B cell (primary cell): ENCODE measurements around the gene LHX5. TPM values are rescaled to one million over a fixed set of nuclear protein-coding genes. Genes with fewer than 3 reads are reported as not detected.

Experiments
- ATAC-seq: fragments of 200-7000 bp; cut with Tn5 transposase; one replicate; pipeline ENCODE4 v1.10.0; 2021; ENCODE audit warnings: low read depth, mild to moderate bottlenecking, moderate number of reproducible peaks, moderate library complexity
- CTCF ChIA-PET: fragments of 350-600 bp; sonication (Branson Sonifier 250); formaldehyde crosslinking; loops from one replicate; lab custom pipeline; 2021; ENCODE audit warnings: antibody characterized with exemption, inconsistent platforms; lab: Charles Lee
- POLR2A ChIA-PET: fragments of 350-600 bp; sonication (Branson Sonifier 250); formaldehyde crosslinking; loops from one replicate; lab custom pipeline; 2021; ENCODE audit warnings: antibody characterized with exemption; lab: Charles Lee
- DNase-seq: peaks from one replicate; pipeline ENCODE4 v3.0.0; 2013
- H2AFZ ChIP-seq: 2 replicates; pipeline ENCODE4 v1.6.1; 2012; ENCODE audit warnings: mild to moderate bottlenecking, low read depth, low read length; ENCODE audit not compliant: insufficient read depth, poor library complexity, severe bottlenecking
- H3K27ac ChIP-seq, 2 donors: 1 replicate in 1 of 2; 2 replicates in 1 of 2; pipeline ENCODE4 v1.5.1; 2012 to 2013; ENCODE audit warnings: low read length in 2 of 2, mild to moderate bottlenecking in 2 of 2, moderate library complexity in 1 of 2
- H3K27me3 ChIP-seq, 4 experiments: fragments of 200-600 bp in 1 of 4; sonication (generic) in 1 of 4; replicated peaks in 1 of 4; 1 replicate in 2 of 4; 2 replicates in 2 of 4; pipeline versions ENCODE4 v1.6.1 to v1.7.0; 2013 to 2016; ENCODE audit warnings: low read length in 3 of 4, mild to moderate bottlenecking in 2 of 4, mixed read lengths in 1 of 4, moderate library complexity in 1 of 4; ENCODE audit not compliant: insufficient read depth in 4 of 4, control insufficient read depth in 3 of 4; ENCODE audit errors: control extremely low read depth in 1 of 4
- H3K36me3 ChIP-seq, 2 experiments: replicated peaks in 1 of 2; 1 replicate in 1 of 2; 2 replicates in 1 of 2; pipeline versions ENCODE4 v1.6.1 to v1.7.1; 2013; ENCODE audit warnings: low read length in 1 of 2; ENCODE audit not compliant: insufficient read depth in 2 of 2, control insufficient read depth in 1 of 2; ENCODE audit errors: control extremely low read depth in 1 of 2, extremely low read depth in 1 of 2
- H3K4me1 ChIP-seq, 2 donors: fragments of 200-600 bp in 1 of 2; sonication (generic) in 1 of 2; 1 replicate in 1 of 2; 2 replicates in 1 of 2; pipeline versions ENCODE4 v1.5.1 to v1.6.1; 2013 to 2017; ENCODE audit warnings: low read length in 2 of 2; ENCODE audit not compliant: control insufficient read depth in 2 of 2, insufficient read depth in 2 of 2
- H3K4me2 ChIP-seq: replicated peaks from 2 replicates; pipeline ENCODE3; 2012; ENCODE audit warnings: mild to moderate bottlenecking, low read depth, low read length; ENCODE audit not compliant: poor library complexity, severe bottlenecking
- H3K4me3 ChIP-seq, 5 experiments: fragments of 200-600 bp in 1 of 5; sonication (generic) in 1 of 5; 1 replicate in 3 of 5; 2 replicates in 2 of 5; pipeline versions ENCODE4 v1.5.1 to v1.7.0; 2011 to 2016; ENCODE audit warnings: low read length in 4 of 5, mild to moderate bottlenecking in 4 of 5, low read depth in 2 of 5, control low read depth in 1 of 5, moderate library complexity in 1 of 5; ENCODE audit not compliant: insufficient read depth in 1 of 5; ENCODE audit errors: control extremely low read depth in 1 of 5, extremely low read depth in 1 of 5
- H3K79me2 ChIP-seq: fragments of 200-600 bp; sonication (generic); one replicate; pipeline ENCODE4 v1.6.0; 2016; ENCODE audit warnings: low read length; ENCODE audit not compliant: control insufficient read depth, insufficient read depth
- H3K9ac ChIP-seq: fragments of 200-600 bp; sonication (generic); 2 replicates; pipeline ENCODE4 v1.6.1; 2017; ENCODE audit warnings: mild to moderate bottlenecking, low read length, moderate library complexity
- H3K9me3 ChIP-seq, 3 donors: one replicate each; pipeline versions ENCODE4 v1.6.1 to v1.7.1; 2013; ENCODE audit warnings: low read length in 2 of 3; ENCODE audit not compliant: control insufficient read depth in 2 of 3, insufficient read depth in 1 of 3; ENCODE audit errors: control extremely low read depth in 1 of 3
- H4K20me1 ChIP-seq: 2 replicates; pipeline ENCODE4 v1.6.0; 2012; ENCODE audit warnings: mild to moderate bottlenecking, low read length; ENCODE audit not compliant: insufficient read depth, control insufficient read depth, poor library complexity, severe bottlenecking
- H3K27ac Mint-ChIP-seq: one replicate; pipeline ENCODE4 v1.8.0; 2021; ENCODE audit warnings: mixed read lengths
- H3K27me3 Mint-ChIP-seq: one replicate; pipeline ENCODE4 v1.8.0; 2021; ENCODE audit warnings: mixed read lengths
- H3K4me1 Mint-ChIP-seq: one replicate; pipeline ENCODE4 v1.8.0; 2021; ENCODE audit warnings: mixed read lengths
- H3K4me3 Mint-ChIP-seq: one replicate; pipeline ENCODE4 v1.8.0; 2021; ENCODE audit warnings: mixed read lengths
- H3K9me3 Mint-ChIP-seq: one replicate; pipeline ENCODE4 v1.8.0; 2022; ENCODE audit warnings: mixed read lengths; ENCODE audit not compliant: insufficient read depth
- CTCF ChIP-seq: fragments of 200-600 bp; IDR thresholded peaks from one replicate; pipeline ENCODE4 v1.8.0; 2022; ENCODE audit warnings: antibody characterized with exemption, mild to moderate bottlenecking
- EZH2 ChIP-seq: IDR thresholded peaks from 2 replicates; pipeline ENCODE4 v1.6.1; 2012; ENCODE audit warnings: borderline replicate concordance, low read depth, mild to moderate bottlenecking, moderate library complexity, low read length; ENCODE audit not compliant: insufficient read depth, poor library complexity, severe bottlenecking
- WGBS: methylation state at CpG from one replicate; pipeline ENCODE4 v1.1.5; 2013; ENCODE audit warnings: missing lambda C conversion rate; ENCODE audit not compliant: insufficient coverage; 5-methylcytosine and 5-hydroxymethylcytosine counted together
- intact Hi-C: fragments of 100-400 bp; cut with micrococcal nuclease; formaldehyde crosslinking; loops from one replicate; pipeline ENCODE4 v1.10.0; 2022
- polyA plus RNA-seq: library from polyadenylated mRNA; depleted of rRNA; stranded (reverse); fragments of >200 nt; gene quantifications from 2 replicates; pipeline ENCODE4 v1.2.3, GENCODE V29; 2012
- total RNA-seq, 2 donors: library from RNA; stranded (reverse); fragments of 120-200 nt in 1 of 2; gene quantifications; 1 replicate in 1 of 2; 2 replicates in 1 of 2; pipeline versions ENCODE4 v1.2.3 to v1.2.4, GENCODE V29; 2013 to 2022

The LHX5 gene
- total and polyA plus RNA-seq, 2 donors (not counting 1 experiment from before 2014, with no cell fraction given) = not detected

GRCh38 chr12:113467502-113468364 lies 3.9 kb downstream of the LHX5 start:
- H3K27ac Mint-ChIP-seq = no peak overlapping the region
- peaks cover 0 to 99% (median 61%) of the 10 kb centered on the region in 4 experiments for H3K27me3 ChIP-seq
- peak overlapping the region; percentile 49 for H2AFZ ChIP-seq

More at GRCh38 chr12:113467502-113468364, 3.9 kb downstream of the LHX5 start:
- WGBS = 7% methylated on average over 75 of the region's 78 CpGs
- H3K27me3 Mint-ChIP-seq = peaks cover 50% of the 10 kb centered on the region
- CTCF ChIA-PET = no interaction called here
- Histone ChIP-seq H3K9me3 (peaks cover 0 to 52% (median 0%) of the 10 kb centered on the region in 3 donors), H3K4me2 (peak overlapping the region; percentile 77), H3K9ac (peak overlapping the region; percentile 52), H3K79me2 (no peaks in the 10 kb centered on the region), H3K27ac (no peak overlapping the region), H3K4me3 (peak overlapping the region in 4 of 5 experiments; percentile 15 to 49 (median 40)), H3K36me3 (no peaks in the 10 kb centered on the region), H4K20me1 (no peaks in the 10 kb centered on the region), H3K4me1 (peaks cover 49 to 64% of the 10 kb centered on the region in 2 donors)
- H3K4me3 Mint-ChIP-seq = peak overlapping the region; percentile 75
- no peaks in the 10 kb centered on the region for H3K9me3 Mint-ChIP-seq
- no peak for ATAC-seq
- no peak for TF ChIP-seq CTCF
- TF ChIP-seq EZH2 = no peak
- intact Hi-C loops = no loop called here
- POLR2A ChIA-PET = no interaction called here
- H3K4me1 Mint-ChIP-seq = peaks cover 36% of the 10 kb centered on the region
- peak; percentile 32 for DNase-seq
